CD4-positive, alpha-beta T cell treated with Interleukin-21 for 1 hour (primary cell): Measurements from ENCODE around the gene FTO.
A peak's percentile ranks its signal among the peaks of the same experiment; 100 is the strongest.

ENCODE experiments used
- DNase-seq: peaks from one replicate; pipeline ENCODE4 v3.0.0-alpha.2; 2020

Gene FTO

DNA sequence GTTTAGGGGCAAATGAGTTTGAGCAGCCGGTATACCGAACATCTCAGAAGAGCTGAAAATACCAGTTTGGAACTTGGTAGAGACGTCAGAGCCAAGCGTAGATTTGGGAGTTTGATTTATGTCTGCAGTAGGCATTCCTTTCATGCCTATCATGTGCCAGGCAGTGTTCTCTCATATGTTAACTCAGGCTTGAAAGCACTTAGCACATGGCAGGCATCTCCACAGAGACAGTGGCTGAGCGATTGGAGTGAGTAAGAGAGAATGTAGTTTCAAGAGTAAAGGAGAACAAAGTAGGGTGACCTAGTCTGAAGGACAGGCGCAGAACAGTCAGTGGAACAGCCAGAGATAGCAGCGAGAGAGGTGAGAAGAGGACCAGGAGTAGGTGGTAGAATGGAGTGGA is 207.0 kb downstream of the FTO start:
- DNase-seq, result no peak

DNA sequence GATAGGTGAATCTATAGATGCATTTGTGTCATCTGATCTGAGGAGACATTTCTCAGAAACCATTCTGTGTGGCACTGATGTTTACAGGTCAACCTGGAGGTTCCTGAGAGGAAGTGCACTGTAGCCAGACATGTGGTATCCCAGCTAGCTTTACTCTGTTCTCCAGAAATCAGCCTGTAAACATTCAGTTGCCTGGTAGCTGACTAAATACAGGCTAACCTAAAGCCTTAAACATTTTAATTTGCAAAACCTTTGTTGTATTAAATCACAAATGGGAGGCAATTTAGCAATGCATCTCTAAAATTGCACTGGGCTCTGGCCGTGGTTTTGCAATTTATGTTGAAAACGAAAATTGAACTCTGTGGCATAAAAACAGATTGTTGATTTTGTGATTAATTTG is 207.6 kb downstream of the FTO start:
- DNase-seq, result no peak

DNA sequence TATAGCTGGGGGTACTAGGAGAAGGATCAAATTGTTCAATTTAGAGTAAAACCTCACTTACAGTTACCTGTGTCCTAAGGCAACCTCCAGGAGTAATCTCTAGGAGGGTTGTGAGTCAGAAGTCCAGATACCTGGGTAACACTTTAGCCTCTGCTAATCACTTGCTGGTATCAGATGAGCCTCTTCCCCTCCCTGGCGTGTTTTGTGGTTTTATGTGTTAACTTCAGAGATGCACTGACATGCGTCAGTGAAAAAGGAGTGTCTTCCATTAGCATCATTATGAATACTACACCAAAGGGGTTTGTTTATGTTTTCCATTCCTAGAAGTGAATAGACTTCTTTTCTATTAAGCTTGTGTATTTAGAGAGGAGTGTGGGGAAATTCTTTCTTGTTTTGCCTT is 208.2 kb downstream of the FTO start:
- peak; percentile 43 for DNase-seq

DNA sequence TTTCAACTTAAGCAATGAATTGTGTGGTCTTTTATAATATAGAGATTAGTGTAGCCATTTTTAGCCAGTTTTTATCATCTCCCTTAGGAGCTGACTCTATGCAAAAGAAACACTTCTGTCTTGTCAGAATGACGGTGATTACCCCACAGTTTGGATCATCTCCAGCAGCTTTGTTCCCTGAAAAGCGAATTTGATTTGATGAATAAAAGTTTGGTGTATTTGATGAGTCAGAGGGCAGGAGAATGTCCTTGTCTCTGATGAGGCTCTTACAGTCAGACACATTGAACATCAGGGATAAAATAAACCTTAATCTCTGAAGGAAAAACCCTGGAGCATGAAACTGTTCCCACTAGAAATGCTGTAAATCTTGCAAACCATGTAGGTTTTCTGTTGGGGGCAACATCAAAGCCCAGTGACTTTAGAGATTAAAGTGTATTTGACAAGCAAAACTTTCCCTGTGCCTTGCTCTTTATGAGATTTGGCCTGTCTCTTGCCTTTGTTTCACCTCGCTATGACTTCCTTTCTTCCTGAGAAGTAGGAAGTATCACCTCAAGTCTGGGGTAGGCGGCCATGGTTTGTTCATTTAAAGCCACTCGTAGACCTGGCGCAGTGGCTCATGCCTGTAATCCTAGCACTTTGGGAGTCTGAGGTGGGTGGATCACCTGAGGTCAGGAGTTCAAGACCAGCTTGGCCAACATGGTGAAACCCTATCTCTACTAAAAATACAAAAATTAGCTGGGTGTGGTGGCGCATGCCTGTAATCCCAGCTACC is 209.3 kb downstream of the FTO start:
- DNase-seq, result no peak

DNA sequence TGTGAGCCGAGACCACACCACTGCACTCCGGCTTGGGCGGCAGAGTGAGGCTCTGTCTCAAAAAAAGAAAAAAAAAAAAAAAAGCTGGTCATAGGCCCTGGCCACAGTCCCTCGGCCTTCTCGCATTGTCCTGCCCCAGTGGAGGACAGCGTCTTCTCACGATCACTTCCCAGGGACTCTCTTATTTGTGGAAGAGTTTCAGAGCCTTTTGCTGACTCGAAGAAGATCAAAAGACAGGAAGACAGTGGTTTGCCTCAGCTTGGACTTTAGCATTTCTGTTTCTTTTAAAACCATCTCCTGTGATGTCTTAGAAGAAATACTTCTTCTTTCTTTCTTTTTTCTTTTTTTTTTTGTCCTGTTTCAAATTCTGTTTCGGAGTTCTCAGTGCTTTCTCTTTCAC is 210.0 kb downstream of the FTO start:
- DNase-seq, result no peak

DNA sequence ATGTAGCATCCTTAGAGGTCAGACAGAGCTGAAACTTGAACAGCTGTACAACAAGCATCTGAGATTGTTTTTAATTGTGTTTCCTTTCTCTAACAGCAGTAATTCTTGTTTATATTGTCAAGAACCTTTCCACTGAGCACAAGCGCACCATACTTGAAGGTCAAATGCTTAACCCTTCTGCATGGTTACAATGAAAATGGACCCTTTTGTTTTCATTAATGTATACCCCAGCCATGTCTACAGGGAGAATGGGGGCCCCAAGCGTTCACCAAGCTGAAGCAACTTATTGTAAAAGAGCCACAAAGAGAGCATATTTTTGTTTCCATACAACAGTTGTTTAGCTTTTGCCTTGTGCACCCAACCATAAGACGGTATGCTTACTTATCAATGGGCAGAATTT is 210.8 kb downstream of the FTO start:
- no peak for DNase-seq

DNA sequence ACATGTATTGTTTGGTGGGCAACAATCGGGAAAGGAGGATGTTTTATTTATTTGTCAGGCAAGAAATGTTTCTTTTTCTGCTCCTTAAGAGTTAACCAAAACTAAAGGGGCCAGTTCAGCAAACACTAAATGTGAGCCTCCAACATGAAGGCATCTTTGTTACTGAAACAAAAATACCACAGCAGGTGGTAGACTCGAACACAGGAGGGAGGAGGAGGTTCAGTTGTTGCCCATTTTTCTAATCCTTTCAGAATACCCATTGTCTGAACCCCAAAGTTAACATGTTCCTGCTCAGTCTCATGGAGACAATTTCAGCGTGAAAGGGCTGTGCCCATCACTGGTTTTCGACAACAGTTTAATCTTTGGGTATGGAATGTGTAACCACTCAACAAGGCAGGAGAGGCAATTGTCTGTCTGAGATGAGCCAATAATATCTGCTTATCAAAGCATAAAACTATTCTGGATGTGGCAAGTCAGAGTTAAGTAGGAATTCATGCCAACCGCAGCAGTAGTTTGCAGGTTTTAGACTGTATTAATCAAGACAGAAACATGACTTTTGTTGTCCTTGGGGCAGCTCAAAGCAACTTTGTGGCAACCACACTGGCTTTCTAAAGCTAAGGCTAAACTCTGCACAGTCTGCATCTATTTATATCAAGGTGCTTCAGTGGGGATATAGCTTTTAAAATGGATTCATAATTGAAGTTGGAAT is 211.7 kb downstream of the FTO start:
- no peak for DNase-seq

DNA sequence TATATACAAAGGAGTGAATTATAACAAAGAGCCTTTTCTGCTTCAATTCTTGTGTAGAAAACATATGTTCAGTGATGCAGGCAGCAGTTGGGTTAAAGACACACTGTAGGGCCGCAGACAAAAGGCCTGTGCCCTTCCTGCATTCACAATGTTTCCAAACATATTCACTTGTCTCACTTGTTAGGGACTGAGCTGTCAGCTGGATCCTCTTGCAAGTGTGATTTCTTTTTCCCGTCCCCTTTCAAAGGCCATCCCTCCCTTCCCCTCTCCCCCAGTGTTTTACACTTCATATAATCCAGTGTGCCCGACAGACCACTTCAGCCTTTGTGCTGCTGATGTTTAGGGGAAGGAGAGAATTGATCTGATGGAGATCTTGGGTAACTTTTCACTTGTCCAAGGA is 217.0 kb downstream of the FTO start:
- DNase-seq, result no peak

DNA sequence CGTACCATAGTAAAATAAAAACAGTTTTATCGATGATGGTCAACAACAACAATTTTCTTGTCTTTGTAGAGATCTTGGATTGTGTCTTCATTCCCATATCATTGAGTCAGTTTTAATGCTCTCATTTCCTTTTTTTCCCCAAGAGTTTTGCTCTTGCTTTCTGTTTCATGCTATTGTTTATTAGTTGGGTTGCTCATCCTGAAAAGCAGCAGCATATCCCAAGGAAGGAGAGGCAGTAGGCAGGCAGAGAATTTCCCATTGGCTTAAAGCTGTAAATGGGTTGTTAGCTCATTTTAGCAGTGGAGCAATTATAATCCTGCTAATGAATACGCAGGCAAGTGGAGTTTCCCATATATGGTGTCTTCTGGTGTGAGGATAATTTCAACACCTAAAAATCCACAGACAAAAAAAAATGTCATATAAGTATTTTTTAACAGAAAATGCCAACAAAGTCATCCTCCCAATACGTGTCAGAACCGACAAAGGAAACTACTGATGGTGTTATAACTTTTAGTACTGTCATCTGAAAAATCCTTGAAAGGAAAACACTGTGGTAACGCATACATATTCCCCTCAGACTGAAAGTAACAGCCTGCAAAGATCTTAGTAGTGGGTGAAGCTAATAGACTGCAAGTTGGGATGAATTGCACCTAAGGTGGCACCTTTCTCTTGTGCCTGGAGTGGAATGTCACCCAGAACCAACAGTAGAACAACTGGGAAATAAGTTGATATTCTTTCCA is 218.3 kb downstream of the FTO start:
- DNase-seq, result no peak

DNA sequence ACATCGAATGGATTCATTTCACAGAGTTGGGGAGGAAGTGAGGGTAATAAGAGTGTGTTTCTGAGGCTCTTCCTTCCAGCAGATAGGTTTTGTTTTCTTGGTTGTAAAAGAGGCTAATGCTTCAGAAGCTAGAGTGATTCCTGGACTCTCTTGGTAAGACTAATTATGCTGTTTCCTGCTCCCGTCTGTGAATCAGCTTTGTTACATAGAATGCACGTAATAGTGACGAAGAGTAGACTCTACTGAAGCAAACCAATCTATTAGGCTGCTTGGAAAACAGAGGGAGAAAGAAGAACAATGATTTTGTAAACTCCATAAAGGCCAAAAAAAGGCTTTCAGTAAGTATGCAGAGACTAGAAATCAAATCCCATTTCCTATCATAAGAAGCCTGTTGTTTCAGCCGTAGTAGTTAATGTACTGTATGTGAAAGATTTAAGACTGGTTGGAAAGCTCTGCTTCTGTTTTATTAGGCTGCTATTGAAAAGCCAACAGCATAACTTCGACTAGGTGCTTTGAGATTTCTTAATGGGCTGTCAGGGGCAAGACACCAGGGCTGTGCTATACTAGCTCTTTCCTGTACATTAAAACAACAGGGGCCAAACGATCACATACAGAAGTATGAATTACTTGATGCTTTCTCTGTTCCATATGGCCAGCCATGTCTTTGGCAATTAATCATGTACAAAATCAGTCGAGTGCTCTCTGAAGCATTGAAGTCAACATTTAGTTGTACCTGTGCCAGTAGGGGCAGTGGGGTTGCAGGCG is 219.0 kb downstream of the FTO start:
- DNase-seq, result no peak

DNA sequence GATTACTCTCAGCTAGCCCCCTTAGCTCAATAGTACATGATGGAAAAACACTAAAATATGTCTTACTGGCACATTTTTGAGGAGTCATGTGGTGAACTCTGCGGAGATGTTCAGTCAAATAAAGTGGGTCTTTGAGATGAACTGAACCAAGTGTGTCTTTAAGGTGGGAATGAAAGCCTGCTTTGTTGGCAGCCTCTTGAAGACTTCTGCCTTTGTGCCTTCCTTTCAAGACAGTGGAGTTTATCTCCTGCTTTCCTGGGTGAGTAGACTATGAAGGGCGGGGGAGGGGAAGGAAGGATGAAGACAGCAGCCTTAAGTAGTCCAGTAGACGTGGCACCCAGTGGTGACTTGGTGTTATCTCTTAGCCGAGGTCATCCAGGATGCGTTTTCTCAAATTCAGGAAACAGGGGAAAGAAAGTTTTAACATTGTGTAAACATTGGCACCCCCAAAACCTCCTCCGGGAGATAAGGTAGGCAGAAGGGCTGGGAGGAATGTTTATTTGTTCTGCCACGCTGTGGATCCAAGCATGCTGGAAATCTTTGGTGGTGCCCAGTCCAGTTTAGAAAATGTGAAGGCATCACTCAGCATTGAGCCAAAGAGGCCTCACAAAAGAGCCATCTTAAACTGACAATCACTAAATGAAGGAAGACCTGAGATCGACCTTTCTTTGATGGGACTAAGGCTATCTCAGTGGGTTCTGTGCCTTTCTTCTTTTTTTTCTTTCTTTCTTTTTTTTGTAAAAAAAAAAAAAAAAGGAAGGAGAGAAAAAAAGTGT is 220.6 kb downstream of the FTO start:
- no peak for DNase-seq

DNA sequence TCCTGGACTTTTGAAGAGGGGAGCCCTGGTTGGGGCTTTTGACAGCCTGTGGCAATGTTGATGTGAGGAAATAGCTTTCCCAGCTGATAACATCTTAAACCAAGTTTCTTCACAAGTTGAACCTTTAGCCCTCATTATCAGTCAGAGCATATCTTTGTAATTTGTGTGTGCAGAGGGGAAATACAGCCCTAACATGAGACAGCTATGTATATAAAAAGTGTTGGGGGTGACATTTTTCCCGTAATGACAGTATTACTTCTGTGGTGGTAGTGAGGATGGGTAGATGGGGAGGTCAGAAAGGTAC is 221.1 kb downstream of the FTO start:
- no peak for DNase-seq

DNA sequence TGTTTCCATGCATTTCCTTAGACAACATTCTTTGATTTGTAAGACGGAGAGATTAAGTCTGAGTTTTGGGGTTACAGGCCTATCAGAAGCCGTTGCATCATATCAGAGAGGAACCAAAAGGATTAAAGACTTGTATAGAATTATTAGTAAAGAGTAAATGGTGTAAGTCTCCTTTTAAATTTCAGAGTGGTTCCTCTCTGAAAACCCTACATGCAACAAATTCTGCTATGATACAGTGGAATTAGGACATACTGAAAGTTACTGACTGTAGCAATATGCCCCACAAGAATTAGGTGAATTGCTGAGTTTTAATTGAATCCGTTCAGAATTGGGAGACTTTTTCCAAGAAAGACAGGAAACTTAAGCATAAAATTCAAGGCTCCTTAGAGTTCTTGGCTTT is 221.6 kb downstream of the FTO start:
- DNase-seq, result no peak

DNA sequence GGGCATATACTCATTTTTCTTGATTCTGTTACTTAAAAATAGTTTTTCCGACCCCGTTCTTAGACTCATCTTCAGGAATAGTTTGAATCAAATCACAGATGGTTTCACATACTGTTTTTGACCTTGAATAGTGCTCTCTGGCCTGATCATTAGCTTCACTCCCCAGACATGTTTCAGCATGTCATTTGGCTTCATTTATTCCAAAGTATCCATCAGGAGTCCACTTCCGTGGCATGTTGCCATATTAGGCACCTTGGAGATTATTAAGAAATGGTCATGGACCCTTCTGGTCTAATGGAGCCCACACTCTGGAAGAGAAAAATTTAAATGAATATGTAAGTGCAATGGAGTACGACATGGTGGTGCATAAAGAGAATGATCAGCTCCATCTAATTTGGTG is 222.3 kb downstream of the FTO start:
- DNase-seq, result no peak

DNA sequence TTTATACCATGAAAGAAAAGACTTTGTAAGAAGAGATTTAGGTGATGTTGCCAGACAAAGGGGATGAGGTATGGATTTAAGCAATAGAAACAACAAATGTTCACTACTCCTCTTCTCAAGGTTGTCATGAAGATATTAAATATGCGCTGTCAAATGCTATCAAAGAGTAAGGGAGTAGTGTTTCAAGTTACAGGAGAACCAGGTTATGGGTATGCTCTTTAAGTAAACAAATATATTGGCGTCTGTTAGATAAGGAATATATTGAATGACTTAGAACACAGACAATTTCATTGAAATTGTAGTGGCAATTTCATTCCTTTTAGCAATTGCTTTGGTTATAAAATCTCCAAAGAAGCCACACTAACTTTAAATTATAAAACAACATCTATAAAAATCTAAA is 229.0 kb downstream of the FTO start:
- DNase-seq, result no peak

DNA sequence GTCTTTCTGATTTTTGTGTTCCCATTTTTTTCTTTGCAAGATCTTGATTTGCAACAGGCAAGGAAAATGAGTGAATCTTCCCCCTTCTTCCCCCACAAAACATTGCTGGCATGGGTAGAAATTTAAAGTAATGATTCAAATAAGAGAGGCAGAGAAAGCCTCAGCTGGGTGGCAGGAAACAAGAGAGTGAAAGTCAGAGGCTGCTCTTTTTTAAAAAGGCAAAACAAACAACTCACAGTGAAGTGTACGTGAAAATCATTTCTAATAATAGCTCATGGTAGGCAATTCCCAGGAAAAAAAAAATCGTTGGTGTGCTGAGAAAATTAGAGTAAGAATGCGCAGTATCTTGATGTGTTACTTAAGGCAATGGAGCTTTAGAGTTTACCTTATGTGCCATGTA is 229.5 kb downstream of the FTO start:
- DNase-seq, result no peak

DNA sequence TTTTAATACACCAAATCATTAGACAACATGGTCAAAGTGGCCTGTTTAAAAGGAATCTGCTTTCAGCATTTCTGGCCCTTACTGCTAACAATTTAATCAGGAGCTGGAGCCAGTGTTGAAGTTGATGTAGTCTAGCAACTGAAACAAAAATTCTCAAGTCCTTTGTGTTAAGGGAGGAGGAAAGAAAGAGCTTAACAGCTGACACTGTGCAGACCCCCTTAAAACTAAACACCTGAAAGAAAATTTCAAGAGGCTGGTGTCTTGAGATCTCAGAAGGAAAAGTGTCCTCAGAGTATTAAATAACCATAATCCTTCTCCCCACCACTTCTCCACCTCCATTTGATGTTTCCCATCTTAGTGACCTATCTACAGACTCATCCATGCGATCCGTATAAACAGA is 232.1 kb downstream of the FTO start:
- DNase-seq, result no peak

DNA sequence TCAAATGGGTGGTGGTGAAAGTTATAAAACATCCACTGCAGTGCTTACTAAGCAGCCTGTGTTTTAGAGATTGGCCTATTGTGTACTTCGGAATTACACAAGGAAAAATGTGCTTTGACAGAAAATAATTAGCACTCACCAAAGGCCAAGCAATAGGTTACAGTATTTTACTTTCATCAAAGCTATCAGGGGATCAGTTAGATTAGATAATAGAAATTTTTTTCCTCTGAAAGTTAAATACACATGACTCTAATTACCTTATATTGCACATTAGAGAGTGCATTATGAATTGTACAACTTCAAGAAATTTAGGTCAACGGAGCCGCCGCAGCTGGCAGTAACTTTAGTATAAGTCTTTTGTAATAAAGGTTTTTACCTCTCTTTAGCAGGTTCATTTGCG is 232.6 kb downstream of the FTO start:
- DNase-seq, result no peak

DNA sequence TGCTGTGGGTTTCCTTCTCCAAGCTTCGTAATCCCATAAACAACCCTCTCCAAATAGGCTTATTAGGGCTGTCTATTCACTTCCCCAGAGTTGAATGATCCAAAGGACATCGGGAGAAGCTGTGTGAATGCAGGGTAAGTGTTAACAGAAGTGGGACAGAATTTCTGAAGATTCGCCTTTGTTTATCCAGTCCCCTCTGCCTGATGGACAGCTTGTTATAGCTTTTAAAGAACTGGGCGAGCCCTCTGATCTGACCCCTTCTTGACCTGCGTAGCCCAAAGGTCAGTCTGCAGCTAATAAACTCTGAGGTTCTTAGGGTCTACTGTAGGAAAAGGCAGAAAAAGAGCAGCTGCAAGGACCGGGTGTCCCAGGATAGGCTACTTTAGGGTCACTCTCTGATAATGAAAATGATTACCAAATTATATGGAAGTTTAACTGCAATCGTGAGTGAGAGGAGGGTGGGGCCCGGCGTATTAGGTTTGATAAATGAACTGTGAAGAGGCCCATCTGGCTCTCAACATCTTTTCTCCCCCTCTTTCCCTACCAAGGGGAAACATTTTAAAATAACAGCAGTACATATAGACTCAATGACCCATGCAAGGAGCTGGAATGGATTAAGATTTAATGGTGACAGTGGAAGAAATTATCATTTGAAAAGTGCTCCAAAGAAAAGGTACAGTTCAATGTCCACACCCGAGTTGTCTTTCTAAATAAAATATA is 233.4 kb downstream of the FTO start:
- DNase-seq, result no peak

DNA sequence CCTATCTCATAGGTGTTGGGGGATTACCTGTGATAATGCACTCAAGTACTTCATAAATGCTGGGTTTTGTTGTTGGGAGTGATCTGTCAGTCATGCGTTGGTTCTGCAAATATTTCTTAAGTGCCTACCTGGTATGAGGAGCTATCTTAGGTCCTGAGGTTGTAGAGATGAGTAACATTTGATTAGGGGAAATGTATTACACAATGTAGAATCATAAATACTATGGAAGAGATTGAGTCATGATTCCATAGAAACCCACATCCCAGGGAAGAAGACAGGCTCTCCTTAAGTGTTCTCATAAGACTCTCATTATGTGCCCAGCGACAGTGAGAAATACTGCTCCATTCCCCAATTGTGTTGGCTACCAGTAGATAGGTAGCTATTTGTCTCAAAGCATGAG is 240.1 kb downstream of the FTO start:
- no peak for DNase-seq

DNA sequence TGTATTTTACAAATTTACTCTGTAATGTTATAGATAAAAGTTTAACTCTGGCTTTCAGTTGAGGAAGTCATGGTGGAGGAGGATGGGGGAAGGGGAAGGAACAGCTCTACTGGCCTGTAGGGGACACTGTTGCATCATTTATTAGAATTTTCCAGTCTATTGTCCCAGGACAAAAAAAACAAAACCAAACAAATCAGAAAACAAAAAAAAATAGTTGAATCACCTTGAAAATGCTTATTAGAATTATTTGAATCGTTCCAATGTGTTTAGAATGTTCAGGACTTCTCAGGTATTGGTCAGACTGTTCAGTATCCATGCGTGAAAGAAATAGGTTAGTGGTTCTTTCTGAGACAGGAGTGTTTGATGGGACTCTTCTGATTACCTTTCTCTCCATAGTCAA is 242.0 kb downstream of the FTO start:
- DNase-seq, result peak; percentile 9

DNA sequence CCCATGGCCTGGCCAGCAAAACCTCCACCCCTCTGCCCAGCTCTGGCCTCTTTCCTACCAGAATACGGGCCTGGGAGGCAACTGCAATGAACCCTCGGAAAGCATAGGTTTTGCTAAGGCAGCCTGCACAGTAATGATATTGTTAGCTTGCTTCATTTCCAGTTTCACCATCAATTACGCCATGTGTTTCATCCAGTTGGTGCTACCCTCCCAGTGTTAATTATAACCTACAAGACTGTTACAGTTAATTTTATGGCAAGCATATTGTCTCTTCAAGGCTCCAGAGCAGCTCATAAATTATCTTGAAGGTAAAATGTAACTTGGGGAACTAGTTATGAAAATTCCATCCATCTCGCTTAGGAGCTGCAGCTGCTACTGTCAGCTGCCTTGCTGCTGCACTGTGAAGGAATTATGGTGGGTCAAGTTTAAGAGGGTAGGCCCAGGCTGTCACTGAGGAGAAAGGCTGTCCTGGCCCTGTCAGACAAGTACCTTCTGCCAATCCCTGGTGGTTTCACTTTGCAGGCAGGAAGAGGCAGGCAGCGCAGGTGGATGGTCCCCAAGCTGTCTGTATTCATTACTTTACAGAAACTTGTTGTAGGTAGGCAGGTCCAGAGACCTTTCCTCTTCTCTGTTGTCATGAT is 242.9 kb downstream of the FTO start:
- no peak for DNase-seq
